ENCODE measurements around the gene MACF1. TPM values are rescaled to one million over a fixed set of nuclear protein-coding genes. Genes with fewer than 3 reads are reported as not detected.

The MACF1 gene
- total RNA-seq, 1 donor from 2014 or later, result 386 TPM

DNA sequence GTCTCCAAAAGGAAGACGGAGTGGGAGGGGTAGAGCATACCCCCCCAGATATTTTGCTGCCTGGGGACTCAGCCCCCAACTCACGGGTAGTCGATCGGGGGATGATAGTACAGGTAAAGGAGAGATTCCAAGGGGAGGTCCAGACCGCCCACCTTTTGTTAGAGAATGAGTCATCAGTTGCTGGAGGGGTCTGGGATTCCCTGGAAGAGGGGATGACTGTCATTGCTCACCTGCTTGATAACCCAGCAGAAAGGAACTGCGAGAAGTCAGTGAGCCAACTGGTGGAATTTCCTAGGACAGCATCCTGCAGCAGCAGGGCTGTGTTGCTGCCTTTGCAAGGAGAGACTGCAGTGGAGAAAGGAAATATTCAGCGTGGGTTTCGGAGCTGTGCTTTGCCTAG, 64.4 kb downstream of the MACF1 start:
- H3K27me3 Mint-ChIP-seq (ENCODE audit: low read depth), result no peaks in the 10 kb centered on the region
- DNase-seq (ENCODE audit: low spot score), result no peak
- TF ChIP-seq, protein P1, sequence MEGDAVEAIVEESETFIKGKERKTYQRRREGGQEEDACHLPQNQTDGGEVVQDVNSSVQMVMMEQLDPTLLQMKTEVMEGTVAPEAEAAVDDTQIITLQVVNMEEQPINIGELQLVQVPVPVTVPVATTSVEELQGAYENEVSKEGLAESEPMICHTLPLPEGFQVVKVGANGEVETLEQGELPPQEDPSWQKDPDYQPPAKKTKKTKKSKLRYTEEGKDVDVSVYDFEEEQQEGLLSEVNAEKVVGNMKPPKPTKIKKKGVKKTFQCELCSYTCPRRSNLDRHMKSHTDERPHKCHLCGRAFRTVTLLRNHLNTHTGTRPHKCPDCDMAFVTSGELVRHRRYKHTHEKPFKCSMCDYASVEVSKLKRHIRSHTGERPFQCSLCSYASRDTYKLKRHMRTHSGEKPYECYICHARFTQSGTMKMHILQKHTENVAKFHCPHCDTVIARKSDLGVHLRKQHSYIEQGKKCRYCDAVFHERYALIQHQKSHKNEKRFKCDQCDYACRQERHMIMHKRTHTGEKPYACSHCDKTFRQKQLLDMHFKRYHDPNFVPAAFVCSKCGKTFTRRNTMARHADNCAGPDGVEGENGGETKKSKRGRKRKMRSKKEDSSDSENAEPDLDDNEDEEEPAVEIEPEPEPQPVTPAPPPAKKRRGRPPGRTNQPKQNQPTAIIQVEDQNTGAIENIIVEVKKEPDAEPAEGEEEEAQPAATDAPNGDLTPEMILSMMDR (IDR thresholded peaks at IDR 0.05), result no peak
- H3K9me3 Mint-ChIP-seq (ENCODE audit: low read depth), result no peaks in the 10 kb centered on the region
- no peaks in the 10 kb centered on the region for H3K36me3 Mint-ChIP-seq (ENCODE audit: low read depth)
- peak overlapping the region; percentile 70 for H3K4me3 Mint-ChIP-seq (ENCODE audit: unreplicated experiment)
- H3K4me1 Mint-ChIP-seq (ENCODE audit: low read depth), result peaks cover 65% of the 10 kb centered on the region
- peak overlapping the region; percentile 95 for H3K27ac Mint-ChIP-seq (ENCODE audit: unreplicated experiment)

DNA sequence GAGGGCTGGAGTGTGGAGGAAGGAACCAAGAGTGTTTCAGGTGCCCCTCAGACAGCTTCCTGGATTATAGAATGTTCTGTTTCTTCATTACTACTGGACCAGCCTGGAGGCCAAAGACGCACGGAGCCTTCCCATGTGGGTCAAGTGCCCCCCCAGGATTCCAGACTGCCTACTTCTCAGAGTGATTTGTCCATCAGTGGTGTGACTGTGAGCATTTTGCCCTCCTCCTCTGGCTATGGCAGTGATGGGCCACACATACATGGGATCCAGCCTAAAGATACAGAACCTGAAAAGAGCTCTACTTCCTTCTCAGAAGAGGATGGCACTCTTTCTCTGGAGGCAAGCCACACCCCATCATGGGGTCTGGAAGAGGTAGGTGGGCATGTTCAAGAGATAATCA, 64.9 kb downstream of the MACF1 start:
- Mint-ChIP-seq H3K27me3 (ENCODE audit: low read depth) (no peaks in the 10 kb centered on the region), H3K27ac (ENCODE audit: unreplicated experiment) (peak overlapping the region; percentile 95), H3K9me3 (ENCODE audit: low read depth) (no peaks in the 10 kb centered on the region), H3K4me1 (ENCODE audit: low read depth) (peaks cover 62% of the 10 kb centered on the region), H3K4me3 (ENCODE audit: unreplicated experiment) (peak overlapping the region; percentile 70), H3K36me3 (ENCODE audit: low read depth) (no peaks in the 10 kb centered on the region)
- no peak for DNase-seq (ENCODE audit: low spot score)
- TF ChIP-seq, protein P1 (IDR thresholded peaks at IDR 0.05), result no peak

DNA sequence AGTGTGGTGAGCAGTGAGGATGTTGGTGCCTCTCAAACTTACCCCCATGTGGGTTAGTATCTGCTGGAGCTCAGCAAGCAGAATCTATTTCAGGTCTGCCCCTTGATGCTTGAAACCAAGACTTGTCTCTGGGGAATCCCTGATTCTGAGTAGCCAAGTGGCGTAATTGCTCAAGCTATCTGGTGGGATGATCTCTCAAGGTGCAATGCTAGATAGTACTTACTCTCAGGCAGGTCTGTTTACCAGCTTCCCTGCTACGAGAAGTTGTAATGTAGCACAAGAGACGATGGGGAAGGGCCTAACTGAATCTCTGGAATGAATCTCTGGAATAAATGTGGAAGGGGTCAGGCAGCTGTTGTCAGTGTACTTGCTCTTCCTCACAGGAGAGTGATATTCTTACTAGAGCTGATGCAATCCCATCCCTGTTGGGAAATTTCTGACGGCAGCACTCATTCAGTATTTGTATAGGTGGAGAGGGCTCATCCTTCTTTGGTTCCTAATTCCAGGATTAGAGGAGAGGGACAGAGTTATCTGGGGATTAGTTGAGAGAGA, 65.4 kb downstream of the MACF1 start:
- TF ChIP-seq, protein P1 (IDR thresholded peaks at IDR 0.05), result no peak
- Mint-ChIP-seq H3K4me3 (ENCODE audit: unreplicated experiment) (peak overlapping the region; percentile 52), H3K9me3 (ENCODE audit: low read depth) (no peaks in the 10 kb centered on the region), H3K27ac (ENCODE audit: unreplicated experiment) (peak overlapping the region; percentile 95), H3K4me1 (ENCODE audit: low read depth) (peaks cover 62% of the 10 kb centered on the region), H3K27me3 (ENCODE audit: low read depth) (no peaks in the 10 kb centered on the region), H3K36me3 (ENCODE audit: low read depth) (no peaks in the 10 kb centered on the region)
- no peak for DNase-seq (ENCODE audit: low spot score)

DNA sequence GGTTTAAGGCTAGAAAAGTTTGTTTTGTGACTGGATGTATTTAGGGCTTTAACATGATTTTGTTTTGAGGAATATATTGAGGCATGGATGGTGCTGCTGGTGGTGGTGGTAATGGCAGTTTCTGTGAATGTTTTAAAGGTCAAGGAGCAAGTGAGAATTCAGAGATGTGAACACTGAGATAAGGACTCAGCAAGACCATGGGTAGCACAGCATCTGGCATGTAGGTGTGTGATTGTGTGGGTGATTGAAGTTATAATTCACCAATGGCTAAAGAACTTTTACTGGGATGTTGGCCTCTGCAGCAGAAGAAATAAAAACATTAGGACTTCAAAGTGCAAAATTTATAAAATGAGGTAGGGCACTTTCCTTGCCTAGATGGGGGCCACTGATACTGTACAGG, 65.9 kb downstream of the MACF1 start:
- H3K4me3 Mint-ChIP-seq (ENCODE audit: unreplicated experiment), result peak overlapping the region; percentile 52
- TF ChIP-seq, protein P1 (IDR thresholded peaks at IDR 0.05), result no peak
- H3K27me3 Mint-ChIP-seq (ENCODE audit: low read depth), result no peaks in the 10 kb centered on the region
- no peak for DNase-seq (ENCODE audit: low spot score)
- H3K27ac Mint-ChIP-seq (ENCODE audit: unreplicated experiment), result peak overlapping the region; percentile 95
- no peaks in the 10 kb centered on the region for H3K9me3 Mint-ChIP-seq (ENCODE audit: low read depth)
- peaks cover 62% of the 10 kb centered on the region for H3K4me1 Mint-ChIP-seq (ENCODE audit: low read depth)
- H3K36me3 Mint-ChIP-seq (ENCODE audit: low read depth), result no peaks in the 10 kb centered on the region

DNA sequence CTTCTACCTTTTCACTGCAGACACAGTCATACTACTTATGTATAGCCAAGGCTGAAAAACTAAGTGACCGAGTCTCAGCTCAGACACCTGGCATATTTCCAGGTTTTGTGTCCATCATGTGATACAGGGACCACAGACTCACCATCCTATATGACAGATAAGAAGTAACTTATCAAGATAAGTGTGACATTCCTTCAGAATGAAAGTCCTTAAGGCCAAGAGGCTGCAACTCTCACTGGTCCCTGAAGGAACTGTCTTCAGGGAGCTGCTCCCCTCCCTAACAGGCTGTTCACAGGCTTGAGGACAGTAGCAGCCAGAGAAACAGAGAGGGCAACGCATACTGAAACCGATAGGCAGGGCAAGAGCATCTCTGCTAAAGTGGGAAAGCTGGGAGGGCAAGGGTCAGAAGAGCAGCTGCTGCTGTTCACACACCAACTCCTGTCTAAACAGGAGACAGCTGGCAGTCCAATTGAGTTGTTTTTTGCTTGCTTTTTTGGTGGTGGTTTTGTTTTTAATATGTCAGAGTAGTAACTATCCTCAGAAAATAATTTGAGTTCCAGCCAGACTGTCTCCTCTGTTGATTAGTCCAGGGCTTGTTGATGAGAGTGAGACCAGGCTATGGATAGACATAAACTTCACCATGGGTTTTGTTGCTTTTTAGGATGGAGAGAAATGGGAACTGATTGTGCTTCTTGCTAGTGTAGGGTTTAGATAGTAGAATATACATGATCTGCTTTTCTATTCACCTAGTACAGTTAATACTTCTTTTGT, 67.7 kb downstream of the MACF1 start:
- H3K27ac Mint-ChIP-seq (ENCODE audit: unreplicated experiment), result peak overlapping the region; percentile 75
- no peak for DNase-seq (ENCODE audit: low spot score)
- no peaks in the 10 kb centered on the region for H3K9me3 Mint-ChIP-seq (ENCODE audit: low read depth)
- H3K4me3 Mint-ChIP-seq (ENCODE audit: unreplicated experiment), result no peak overlapping the region
- H3K27me3 Mint-ChIP-seq (ENCODE audit: low read depth), result no peaks in the 10 kb centered on the region
- peaks cover 59% of the 10 kb centered on the region for H3K4me1 Mint-ChIP-seq (ENCODE audit: low read depth)
- TF ChIP-seq, protein P1 (IDR thresholded peaks at IDR 0.05), result no peak
- H3K36me3 Mint-ChIP-seq (ENCODE audit: low read depth), result no peaks in the 10 kb centered on the region

Data from chondrocyte (in vitro differentiated cells).